Stimulated activated CD4-positive, alpha-beta T cell treated with anti-CD3 and anti-CD28 coated beads, Interleukin-15, amount 100 ng/mL, for 48 hours (primary cell): ENCODE data around the gene CACNA1C.

Experiments
- DNase-seq, 2 donors: peaks; one replicate each; pipeline ENCODE4 v3.0.0-alpha.2; 2020; ENCODE audit warnings: low read depth in 2 of 2

CACNA1C gene

GRCh38 chr12:2550561-2551411, 498.0 kb downstream of the CACNA1C start:
- DNase-seq, result no peak

GRCh38 chr12:2551412-2551900, 498.7 kb downstream of the CACNA1C start:
- no peak for DNase-seq

GRCh38 chr12:2552000-2552756, 499.4 kb downstream of the CACNA1C start:
- DNase-seq, result no peak

- DNase-seq, result no peak
These were observed 500.8 kb downstream of the CACNA1C start for GRCh38 chr12:2553388-2554126.

DNA sequence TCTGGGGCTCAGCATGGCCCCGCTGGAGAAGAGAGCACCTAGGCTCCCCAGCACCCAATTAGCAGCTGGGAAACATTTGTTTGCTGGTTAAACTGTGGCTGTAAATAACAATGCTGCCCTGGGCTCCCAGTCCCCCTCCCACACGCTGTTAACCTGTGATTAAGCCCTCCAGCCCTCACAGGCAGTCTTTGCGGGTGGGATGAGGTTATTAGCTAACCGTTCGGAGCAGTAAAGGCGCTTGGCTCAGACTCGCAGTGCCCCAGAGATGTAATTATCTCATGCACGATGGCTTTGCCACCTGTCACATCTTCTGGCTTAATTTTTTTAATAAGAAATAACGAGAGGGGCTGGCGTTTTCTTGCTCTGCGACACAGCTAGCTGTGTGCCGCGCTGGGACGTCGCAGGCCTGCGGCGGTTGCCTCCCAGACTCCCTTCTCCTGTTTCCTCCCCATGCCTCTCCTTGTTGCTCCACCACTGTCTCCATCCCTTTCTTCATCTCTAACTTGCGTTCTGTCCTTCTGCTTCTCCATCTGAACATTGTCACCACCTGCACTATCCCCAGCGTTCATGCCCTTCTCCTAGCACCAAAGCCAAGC, 502.8 kb downstream of the CACNA1C start:
- DNase-seq, result no peak

- DNase-seq, result no peak
These were observed 504.8 kb downstream of the CACNA1C start for GRCh38 chr12:2557597-2557996.

DNA sequence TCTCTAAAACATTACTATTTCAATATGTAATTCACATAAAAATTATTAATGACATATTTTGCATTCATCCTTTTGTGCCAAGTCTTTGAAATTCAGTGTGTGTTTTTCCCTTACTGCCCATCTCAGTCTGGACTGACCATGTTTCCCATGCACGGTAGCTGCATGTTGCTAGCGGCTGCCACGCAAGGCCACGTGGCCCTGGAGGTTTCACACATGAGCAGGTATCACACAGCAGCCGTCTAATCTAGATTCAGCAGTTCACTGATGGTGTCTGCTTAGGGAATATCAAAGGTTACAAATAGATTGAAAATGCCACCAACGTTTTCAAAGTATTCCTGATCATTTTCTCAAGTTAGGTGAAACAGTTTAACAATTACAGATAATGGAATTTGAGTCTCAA, 507.1 kb downstream of the CACNA1C start:
- DNase-seq, result no peak

- DNase-seq, result no peak
These were observed 507.6 kb downstream of the CACNA1C start for GRCh38 chr12:2560356-2560755.

- DNase-seq, result no peak
These were observed 508.6 kb downstream of the CACNA1C start for GRCh38 chr12:2561367-2561766.

DNA sequence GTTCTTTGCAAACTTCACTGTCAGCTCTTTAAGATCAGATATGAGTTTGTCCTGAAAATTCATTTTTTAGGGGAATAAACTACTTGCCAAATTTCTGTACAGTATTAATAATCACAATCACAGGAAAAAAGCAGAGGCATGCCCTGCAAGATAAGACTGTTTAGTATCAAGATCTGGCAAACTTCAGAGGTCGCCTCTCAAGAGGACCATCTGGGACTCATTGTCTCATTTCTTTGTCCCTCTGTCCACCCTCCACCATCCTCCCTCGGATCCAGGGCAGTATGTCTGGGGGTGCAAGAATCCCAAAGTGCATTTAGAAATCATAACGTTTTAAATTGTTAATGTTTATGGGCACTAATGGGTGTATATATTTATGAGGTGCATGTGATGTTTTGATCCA, 509.6 kb downstream of the CACNA1C start:
- DNase-seq, result no peak

GRCh38 chr12:2563709-2564108, 510.9 kb downstream of the CACNA1C start:
- no peak for DNase-seq

DNA sequence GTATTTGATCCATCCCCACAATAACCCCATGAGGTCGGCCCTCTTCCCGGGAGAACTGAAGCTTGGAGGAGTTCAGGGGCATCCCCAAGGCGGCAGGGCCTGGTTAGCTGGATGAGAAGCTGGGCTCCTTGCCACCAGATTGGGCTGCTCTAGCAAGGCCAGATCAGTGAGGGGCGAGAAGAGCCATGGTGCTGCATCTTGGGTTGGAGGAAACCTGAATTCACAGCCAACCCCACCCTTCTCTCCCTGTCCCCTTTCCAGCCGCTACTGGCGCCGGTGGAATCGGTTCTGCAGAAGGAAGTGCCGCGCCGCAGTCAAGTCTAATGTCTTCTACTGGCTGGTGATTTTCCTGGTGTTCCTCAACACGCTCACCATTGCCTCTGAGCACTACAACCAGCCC, 513.4 kb downstream of the CACNA1C start:
- no peak for DNase-seq

GRCh38 chr12:2567711-2568110, 514.9 kb downstream of the CACNA1C start:
- no peak for DNase-seq

DNA sequence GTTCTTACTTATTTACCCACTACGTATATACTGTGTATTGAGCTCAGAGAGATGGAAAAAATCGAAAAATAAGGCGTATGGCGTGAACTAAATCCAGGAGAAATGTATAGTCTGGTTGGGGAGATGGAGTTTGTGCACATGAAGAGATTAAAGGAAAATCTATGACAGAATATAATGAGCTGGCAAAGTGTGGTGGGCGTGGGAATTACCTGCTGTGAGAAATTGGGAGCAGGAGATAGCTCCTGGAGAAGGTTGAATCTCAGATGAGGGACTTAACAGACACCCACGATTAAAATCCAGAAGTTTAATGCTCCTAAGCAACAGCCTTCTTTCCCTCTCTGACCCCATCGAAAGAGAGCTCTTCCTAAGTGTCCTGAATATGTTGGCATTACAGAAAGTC, 517.8 kb downstream of the CACNA1C start:
- DNase-seq, result no peak

- no peak for DNase-seq
These were observed 521.7 kb downstream of the CACNA1C start for GRCh38 chr12:2574355-2574935.

DNA sequence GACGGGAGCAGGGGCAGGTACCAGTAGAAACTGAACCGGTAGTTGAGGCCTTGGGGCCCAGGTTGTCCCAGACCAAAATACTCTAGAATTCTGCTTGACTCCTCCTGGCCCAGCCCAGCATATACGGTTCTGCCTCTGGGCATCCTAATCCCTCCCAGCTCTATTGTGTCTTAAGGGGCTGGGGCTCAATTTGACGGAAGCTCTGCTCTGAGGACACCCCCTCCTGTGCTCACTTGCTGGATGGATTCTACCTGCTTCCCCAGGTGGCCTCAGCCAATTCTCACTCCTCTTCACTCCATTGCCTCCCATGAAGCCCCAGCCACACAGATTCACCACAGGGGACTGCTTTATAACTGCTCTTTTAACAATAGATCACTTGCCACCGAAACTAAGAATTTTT, 522.5 kb downstream of the CACNA1C start:
- no peak for DNase-seq

- DNase-seq, result no peak
These were observed 525.4 kb downstream of the CACNA1C start for GRCh38 chr12:2578211-2578610.

DNA sequence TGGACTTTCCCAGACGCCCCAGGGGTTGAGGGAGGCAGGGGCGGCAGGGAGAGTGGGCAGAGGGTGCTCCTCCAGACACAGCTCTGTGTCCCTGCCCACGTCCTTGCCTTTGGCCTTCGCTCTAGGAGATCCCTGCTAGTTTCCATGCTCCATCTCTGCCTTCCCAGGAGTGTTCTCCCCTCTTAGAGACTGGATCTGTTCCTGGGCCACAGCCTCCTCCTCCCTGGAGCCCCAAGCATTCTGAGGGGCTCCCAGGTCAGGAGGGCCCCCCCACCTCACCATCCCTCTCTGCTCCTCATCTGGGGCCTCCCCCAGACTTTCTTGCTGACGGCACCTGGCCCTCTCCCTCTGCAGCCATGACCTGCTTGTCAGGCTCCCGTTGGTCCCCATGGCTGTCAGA, 526.0 kb downstream of the CACNA1C start:
- DNase-seq, result no peak

GRCh38 chr12:2580821-2581220, 528.0 kb downstream of the CACNA1C start:
- DNase-seq, result no peak

GRCh38 chr12:2581293-2582045, 528.7 kb downstream of the CACNA1C start:
- no peak for DNase-seq

GRCh38 chr12:2582631-2583030, 529.8 kb downstream of the CACNA1C start:
- no peak for DNase-seq
